ENCODE results near the gene FAM3D.

Gene FAM3D

GRCh38 chr3:58654466-58654865 is 12.1 kb downstream of the FAM3D start:
- DNase-seq (ENCODE audit: low spot score) = no peak

- DNase-seq (ENCODE audit: low spot score) = no peak
These were observed 13.9 kb downstream of the FAM3D start for GRCh38 chr3:58652624-58653023.

- DNase-seq (ENCODE audit: low spot score) = no peak
These were observed 15.3 kb downstream of the FAM3D start for GRCh38 chr3:58651276-58651675.

GRCh38 chr3:58647381-58648141 is 19.0 kb downstream of the FAM3D start:
- no peak for DNase-seq (ENCODE audit: low spot score)

- DNase-seq (ENCODE audit: low spot score) = no peak
These were observed 20.1 kb downstream of the FAM3D start for GRCh38 chr3:58646503-58646902.

GRCh38 chr3:58645726-58646125 is 20.8 kb downstream of the FAM3D start:
- no peak for DNase-seq (ENCODE audit: low spot score)

- DNase-seq (ENCODE audit: low spot score) = no peak
These were observed 23.7 kb downstream of the FAM3D start for GRCh38 chr3:58642846-58643245.

- peak; percentile 79 for DNase-seq (ENCODE audit: low spot score)
These were observed 25.7 kb downstream of the FAM3D start for GRCh38 chr3:58640700-58641372.

- DNase-seq (ENCODE audit: low spot score) = no peak
These were observed 26.7 kb downstream of the FAM3D start for GRCh38 chr3:58639842-58640241.

GRCh38 chr3:58639001-58639400 is 27.6 kb downstream of the FAM3D start:
- no peak for DNase-seq (ENCODE audit: low spot score)

GRCh38 chr3:58638591-58638990 is 28.0 kb downstream of the FAM3D start:
- no peak for DNase-seq (ENCODE audit: low spot score)

GRCh38 chr3:58637509-58637908 is 29.1 kb downstream of the FAM3D start:
- no peak for DNase-seq (ENCODE audit: low spot score)

- no peak for DNase-seq (ENCODE audit: low spot score)
These were observed 30.9 kb downstream of the FAM3D start for GRCh38 chr3:58635371-58636285.

GRCh38 chr3:58633157-58633865 is 33.3 kb downstream of the FAM3D start:
- no peak for DNase-seq (ENCODE audit: low spot score)

GRCh38 chr3:58631742-58632141 is 34.8 kb downstream of the FAM3D start:
- no peak for DNase-seq (ENCODE audit: low spot score)

- DNase-seq (ENCODE audit: low spot score) = no peak
These were observed 35.9 kb downstream of the FAM3D start for GRCh38 chr3:58630710-58631092.

- peak; percentile 78 for DNase-seq (ENCODE audit: low spot score)
These were observed 36.4 kb downstream of the FAM3D start for GRCh38 chr3:58630076-58630709.

- no peak for DNase-seq (ENCODE audit: low spot score)
These were observed 36.9 kb downstream of the FAM3D start for GRCh38 chr3:58629629-58630028.

GRCh38 chr3:58628823-58629562 is 37.6 kb downstream of the FAM3D start:
- DNase-seq (ENCODE audit: low spot score) = peak; percentile 75

- no peak for DNase-seq (ENCODE audit: low spot score)
These were observed 38.6 kb downstream of the FAM3D start for GRCh38 chr3:58627941-58628340.

- no peak for DNase-seq (ENCODE audit: low spot score)
These were observed 39.0 kb downstream of the FAM3D start for GRCh38 chr3:58627570-58627885.
